D721Med (cell line): ENCODE measurements around the gene AKAP9.
"Not testable (repeated sequence)": the region's sequence is repeated elsewhere in the genome, so short reads cannot be mapped to it uniquely, and the experiment has no call there.

ENCODE experiments used
- DNase-seq: peaks from one replicate; pipeline ENCODE4 v3.0.0; 2011; ENCODE audit warnings: low spot score; ENCODE audit not compliant: insufficient read length
- FAIRE-seq: peaks from 2 replicates; lab custom pipeline; 2011; peaks lifted over from hg19 to GRCh38; lab: Jason Lieb, UNC
- TF ChIP-seq, protein P1 (sequence below): IDR thresholded peaks from 2 replicates; pipeline ENCODE4 v1.5.1; 2012; ENCODE audit warnings: mild to moderate bottlenecking, control low read depth; ENCODE audit not compliant: insufficient read depth; ENCODE audit errors: missing control alignments

AKAP9 gene

GRCh38 chr7:92010215-92010614 lies 69.6 kb downstream of the AKAP9 start:
- no peak for FAIRE-seq

DNA sequence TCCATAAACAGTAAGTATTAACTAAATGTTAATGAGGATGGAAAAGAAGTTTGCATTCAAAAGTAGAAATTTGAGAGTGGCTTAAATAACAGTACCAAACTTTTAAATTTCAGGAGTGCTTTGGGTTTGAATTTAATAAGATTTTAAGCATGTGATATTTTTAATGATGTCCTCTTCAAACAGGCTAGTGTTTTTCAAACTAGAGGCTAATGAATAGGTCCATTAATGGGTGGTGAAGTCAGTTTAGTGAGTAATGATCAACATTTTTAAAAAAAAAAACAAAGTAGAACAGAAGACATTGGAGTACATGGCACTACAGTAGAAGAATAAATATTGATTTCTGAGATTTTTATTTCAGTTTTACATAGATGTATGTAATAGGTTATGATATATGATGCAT lies 72.9 kb downstream of the AKAP9 start:
- no peak for DNase-seq
- no peak for FAIRE-seq
- TF ChIP-seq, protein P1, sequence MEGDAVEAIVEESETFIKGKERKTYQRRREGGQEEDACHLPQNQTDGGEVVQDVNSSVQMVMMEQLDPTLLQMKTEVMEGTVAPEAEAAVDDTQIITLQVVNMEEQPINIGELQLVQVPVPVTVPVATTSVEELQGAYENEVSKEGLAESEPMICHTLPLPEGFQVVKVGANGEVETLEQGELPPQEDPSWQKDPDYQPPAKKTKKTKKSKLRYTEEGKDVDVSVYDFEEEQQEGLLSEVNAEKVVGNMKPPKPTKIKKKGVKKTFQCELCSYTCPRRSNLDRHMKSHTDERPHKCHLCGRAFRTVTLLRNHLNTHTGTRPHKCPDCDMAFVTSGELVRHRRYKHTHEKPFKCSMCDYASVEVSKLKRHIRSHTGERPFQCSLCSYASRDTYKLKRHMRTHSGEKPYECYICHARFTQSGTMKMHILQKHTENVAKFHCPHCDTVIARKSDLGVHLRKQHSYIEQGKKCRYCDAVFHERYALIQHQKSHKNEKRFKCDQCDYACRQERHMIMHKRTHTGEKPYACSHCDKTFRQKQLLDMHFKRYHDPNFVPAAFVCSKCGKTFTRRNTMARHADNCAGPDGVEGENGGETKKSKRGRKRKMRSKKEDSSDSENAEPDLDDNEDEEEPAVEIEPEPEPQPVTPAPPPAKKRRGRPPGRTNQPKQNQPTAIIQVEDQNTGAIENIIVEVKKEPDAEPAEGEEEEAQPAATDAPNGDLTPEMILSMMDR: no peak

More at GRCh38 chr7:92010215-92010614, 69.6 kb downstream of the AKAP9 start:
- no peak for DNase-seq
- TF ChIP-seq, protein P1: no peak

GRCh38 chr7:92020636-92021035 lies 80.0 kb downstream of the AKAP9 start:
- no peak for DNase-seq
- TF ChIP-seq, protein P1: no peak
- no peak for FAIRE-seq

DNA sequence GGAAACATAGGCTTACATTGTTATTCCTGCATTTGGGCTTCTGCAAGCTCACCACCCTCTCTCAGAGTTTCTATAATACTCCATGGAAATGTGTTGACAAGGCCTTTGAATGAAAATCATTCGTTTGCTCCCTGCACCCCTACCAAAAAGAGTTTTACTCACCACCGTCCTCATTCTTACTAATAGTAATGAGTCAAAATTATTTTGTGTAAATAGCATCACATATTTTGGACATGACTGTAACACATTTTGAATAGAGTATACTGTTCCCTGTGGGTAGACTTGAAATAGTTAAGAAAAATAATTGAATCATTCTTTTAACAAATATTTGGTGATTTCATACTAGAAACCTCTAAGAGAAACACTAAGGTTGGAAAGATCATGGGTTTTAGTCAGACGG lies 84.6 kb downstream of the AKAP9 start:
- DNase-seq: no peak
- TF ChIP-seq, protein P1: no peak
- no peak for FAIRE-seq

GRCh38 chr7:92026635-92027034 lies 86.0 kb downstream of the AKAP9 start:
- FAIRE-seq, DNase-seq: not testable (repeated sequence)

GRCh38 chr7:92027128-92027527 lies 86.5 kb downstream of the AKAP9 start:
- DNase-seq, FAIRE-seq: not testable (repeated sequence)

DNA sequence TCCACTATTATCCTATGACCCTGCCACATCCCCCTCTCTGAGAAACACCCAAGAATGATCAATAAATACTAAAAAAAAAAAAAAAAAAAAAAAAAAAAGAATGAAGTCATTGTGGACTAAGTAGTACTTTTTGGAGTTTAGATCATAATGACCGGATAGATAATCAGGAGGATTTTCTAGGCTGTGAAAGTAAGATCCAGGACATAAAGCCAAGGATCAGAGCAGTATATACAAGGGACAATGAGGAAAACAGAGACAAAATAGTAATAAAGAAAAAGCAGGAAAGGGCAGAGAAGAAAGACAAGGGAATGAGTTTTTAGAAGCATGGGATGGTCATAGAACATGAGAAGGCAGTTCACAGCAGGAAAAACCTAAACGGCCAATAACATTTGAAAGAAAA lies 87.6 kb downstream of the AKAP9 start:
- no peak for DNase-seq
- FAIRE-seq: no peak
- TF ChIP-seq, protein P1: no peak

GRCh38 chr7:92028686-92029085 lies 88.0 kb downstream of the AKAP9 start:
- no peak for DNase-seq
- FAIRE-seq: no peak
- TF ChIP-seq, protein P1: no peak
